ACC112 (cell line): ENCODE data around the gene SH3BGRL2.

Experiments used
- H2AFZ ChIP-seq: fragments of 200-600 bp; sonication (generic); one replicate; pipeline ENCODE4 v1.6.0; 2017; ENCODE audit warnings: antibody characterized with exemption, low read length; ENCODE audit not compliant: unreplicated experiment
- H3K27ac ChIP-seq: fragments of 200-600 bp; sonication (generic); 2 replicates; pipeline ENCODE4 v1.5.1; 2014; ENCODE audit warnings: low read depth, mild to moderate bottlenecking, antibody characterized with exemption, low read length, moderate library complexity
- H3K27me3 ChIP-seq: fragments of 200-600 bp; sonication (generic); 2 replicates; pipeline ENCODE4 v1.6.1; 2014; ENCODE audit warnings: mild to moderate bottlenecking, antibody characterized with exemption, low read length, moderate library complexity, mixed read lengths; ENCODE audit not compliant: insufficient read depth
- H3K36me3 ChIP-seq: fragments of 200-600 bp; sonication (generic); 2 replicates; pipeline ENCODE4 v1.6.1; 2016; ENCODE audit warnings: mild to moderate bottlenecking, antibody characterized with exemption, low read length, moderate library complexity, mixed read lengths; ENCODE audit not compliant: insufficient read depth
- H3K4me1 ChIP-seq: fragments of 200-600 bp; sonication (generic); one replicate; pipeline ENCODE4 v1.6.1; 2016; ENCODE audit warnings: low read length, mixed read lengths; ENCODE audit not compliant: insufficient read depth, unreplicated experiment, control insufficient read depth
- H3K4me3 ChIP-seq: fragments of 200-600 bp; sonication (generic); 2 replicates; pipeline ENCODE4 v1.5.1; 2014; ENCODE audit warnings: mild to moderate bottlenecking, low read depth, low read length
- H3K79me2 ChIP-seq: fragments of 200-600 bp; sonication (generic); one replicate; pipeline ENCODE4 v1.6.0; 2016; ENCODE audit warnings: low read length; ENCODE audit not compliant: control insufficient read depth, unreplicated experiment, insufficient read depth

The SH3BGRL2 gene

GRCh38 chr6:79630883-79631692 is at the start of gene SH3BGRL2:
SH3BGRL2 (plus strand) TSS chr6:79631329; CDS start chr6:79631462, 133 bp downstream.
- Histone ChIP-seq H3K79me2 (no peaks in the 10 kb centered on the region), H3K4me3 (peak within 1 kb of the TSS; percentile 97), H3K27ac (no peak within 1 kb of the TSS), H3K27me3 (peaks cover 37% of the 10 kb centered on the region), H3K4me1 (no peaks in the 10 kb centered on the region), H2AFZ (peak within 1 kb of the TSS; percentile 87), H3K36me3 (no peaks in the 10 kb centered on the region)

GRCh38 chr6:79584332-79584731 is 46.8 kb upstream of the SH3BGRL2 start:
- H3K36me3 ChIP-seq: no peaks in the 10 kb centered on the region
- no peaks in the 10 kb centered on the region for H3K79me2 ChIP-seq
- no peak overlapping the region for H2AFZ ChIP-seq
- no peak overlapping the region for H3K27ac ChIP-seq
- H3K4me1 ChIP-seq: no peaks in the 10 kb centered on the region
- no peak overlapping the region for H3K4me3 ChIP-seq
- no peaks in the 10 kb centered on the region for H3K27me3 ChIP-seq

GRCh38 chr6:79586548-79586947 is 44.6 kb upstream of the SH3BGRL2 start:
- Histone ChIP-seq H3K27me3 (no peaks in the 10 kb centered on the region), H3K4me1 (no peaks in the 10 kb centered on the region), H3K79me2 (no peaks in the 10 kb centered on the region), H3K27ac (no peak overlapping the region), H3K4me3 (no peak overlapping the region), H3K36me3 (no peaks in the 10 kb centered on the region), H2AFZ (no peak overlapping the region)

GRCh38 chr6:79589701-79590100 is 41.4 kb upstream of the SH3BGRL2 start:
- no peaks in the 10 kb centered on the region for H3K36me3 ChIP-seq
- no peaks in the 10 kb centered on the region for H3K4me1 ChIP-seq
- H3K79me2 ChIP-seq: no peaks in the 10 kb centered on the region
- no peaks in the 10 kb centered on the region for H3K27me3 ChIP-seq
- H3K4me3 ChIP-seq: no peak overlapping the region
- no peak overlapping the region for H3K27ac ChIP-seq
- no peak overlapping the region for H2AFZ ChIP-seq

- Histone ChIP-seq H3K27ac (no peak overlapping the region), H2AFZ (no peak overlapping the region)
These were observed 34.0 kb upstream of the SH3BGRL2 start for GRCh38 chr6:79597155-79597554.

GRCh38 chr6:79598012-79598411 is 33.1 kb upstream of the SH3BGRL2 start:
- H3K4me1 ChIP-seq: peaks cover 8% of the 10 kb centered on the region
- H2AFZ ChIP-seq: no peak overlapping the region
- H3K36me3 ChIP-seq: no peaks in the 10 kb centered on the region
- H3K4me3 ChIP-seq: no peak overlapping the region
- H3K79me2 ChIP-seq: no peaks in the 10 kb centered on the region
- H3K27me3 ChIP-seq: no peaks in the 10 kb centered on the region
- H3K27ac ChIP-seq: no peak overlapping the region

More at GRCh38 chr6:79597155-79597554, 34.0 kb upstream of the SH3BGRL2 start:
- Histone ChIP-seq H3K4me1 (peaks cover 8% of the 10 kb centered on the region), H3K36me3 (no peaks in the 10 kb centered on the region), H3K79me2 (no peaks in the 10 kb centered on the region), H3K4me3 (no peak overlapping the region), H3K27me3 (no peaks in the 10 kb centered on the region)

GRCh38 chr6:79599725-79600259 is 31.3 kb upstream of the SH3BGRL2 start:
- H3K4me1 ChIP-seq: peaks cover 8% of the 10 kb centered on the region
- no peak overlapping the region for H3K4me3 ChIP-seq
- no peak overlapping the region for H2AFZ ChIP-seq
- no peak overlapping the region for H3K27ac ChIP-seq
- no peaks in the 10 kb centered on the region for H3K27me3 ChIP-seq
- H3K79me2 ChIP-seq: no peaks in the 10 kb centered on the region
- H3K36me3 ChIP-seq: no peaks in the 10 kb centered on the region

GRCh38 chr6:79600313-79600712 is 30.8 kb upstream of the SH3BGRL2 start:
- Histone ChIP-seq H3K4me3 (no peak overlapping the region), H2AFZ (no peak overlapping the region), H3K79me2 (no peaks in the 10 kb centered on the region), H3K27ac (no peak overlapping the region), H3K36me3 (no peaks in the 10 kb centered on the region), H3K4me1 (peaks cover 8% of the 10 kb centered on the region), H3K27me3 (no peaks in the 10 kb centered on the region)

GRCh38 chr6:79600812-79601609 is 30.1 kb upstream of the SH3BGRL2 start:
- H3K27ac ChIP-seq: no peak overlapping the region
- no peaks in the 10 kb centered on the region for H3K27me3 ChIP-seq
- H3K4me1 ChIP-seq: peaks cover 8% of the 10 kb centered on the region
- no peaks in the 10 kb centered on the region for H3K79me2 ChIP-seq
- H2AFZ ChIP-seq: no peak overlapping the region
- H3K4me3 ChIP-seq: no peak overlapping the region
- no peaks in the 10 kb centered on the region for H3K36me3 ChIP-seq

GRCh38 chr6:79602859-79603258 is 28.3 kb upstream of the SH3BGRL2 start:
- no peaks in the 10 kb centered on the region for H3K79me2 ChIP-seq
- no peak overlapping the region for H3K27ac ChIP-seq
- no peak overlapping the region for H3K4me3 ChIP-seq
- H3K36me3 ChIP-seq: no peaks in the 10 kb centered on the region
- H2AFZ ChIP-seq: no peak overlapping the region
- H3K4me1 ChIP-seq: peaks cover 8% of the 10 kb centered on the region
- no peaks in the 10 kb centered on the region for H3K27me3 ChIP-seq
